Measurements from ENCODE around the gene SYT2. TPM values are rescaled to one million over a fixed set of nuclear protein-coding genes. Genes with fewer than 3 reads are reported as not detected.

SYT2 gene
- total and polyA plus RNA-seq, 10 of the 15 experiments (the other 5 are each of a cell fraction or from before 2014, with no cell fraction given): not detected

DNA sequence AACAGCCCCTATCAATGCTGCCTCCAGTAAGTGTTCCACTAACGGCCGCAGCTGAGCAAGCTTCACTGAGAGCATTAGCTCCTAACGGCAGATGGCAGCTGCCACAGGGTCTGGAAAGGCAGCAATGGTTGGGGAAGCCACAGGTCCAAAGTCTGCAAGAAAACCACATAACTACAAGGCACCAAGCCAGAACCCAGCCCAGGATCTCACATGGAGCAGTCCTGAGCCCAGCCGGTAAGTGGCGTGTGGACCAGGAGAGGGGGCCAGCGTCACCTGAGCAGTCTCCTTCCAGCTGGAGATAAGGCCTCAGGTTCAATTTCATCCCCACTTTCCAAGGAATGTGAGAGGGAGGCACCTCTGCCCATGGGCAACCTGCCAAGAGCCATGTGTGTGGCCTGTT lies 13.2 kb downstream of the SYT2 start:
- Histone ChIP-seq H3K79me2 (ENCODE audit: control insufficient read depth, insufficient read depth, low read length) (no peaks in the 10 kb centered on the region), H3K4me1 (ENCODE audit: control insufficient read depth, insufficient read depth, low read length) (no peaks in the 10 kb centered on the region), H3K9me3 (replicated peaks; ENCODE audit: control insufficient read depth, insufficient read depth, low read length) (no peaks in the 10 kb centered on the region), H3K27ac (ENCODE audit: control insufficient read depth, insufficient read depth) (no peak overlapping the region), H4K20me1 (ENCODE audit: control insufficient read depth, insufficient read depth) (peaks cover 2% of the 10 kb centered on the region; the same call in 1 of the 2 replicates), H3K4me2 (ENCODE audit: control insufficient read depth, insufficient read depth) (no peak overlapping the region), H3K27me3 (replicated peaks in 1 of 2; ENCODE audit: control insufficient read depth in 2 of 2, insufficient read depth in 2 of 2, low read length in 1 of 2) (peaks cover 0 to 5% of the 10 kb centered on the region in 2 experiments; a peak in 3 of 4 replicates), H3K4me3 (no peak overlapping the region), H3K9ac (ENCODE audit: control insufficient read depth, insufficient read depth, low read length) (no peak overlapping the region), H3K36me3 (ENCODE audit: control insufficient read depth in 2 of 2, insufficient read depth in 2 of 2, low read length in 1 of 2) (no peaks in the 10 kb centered on the region), H2AFZ (ENCODE audit: control insufficient read depth, low read depth, low read length) (no peak overlapping the region)
- ChIA-PET RAD21 (ENCODE audit: unreplicated experiment) (no interaction called here), POLR2A (no interaction called here), SMC1A (ENCODE audit: uncharacterized antibody, unreplicated experiment) (interaction anchor here (1.1 kb wide), 1 partner anchor 110 kb away, joined by 3 read pairs; no protein-coding TSS in a partner anchor), CTCF (no interaction called here)
- BruUV-seq (replicated peaks): no TSS peak
- FAIRE-seq: no peak
- intact Hi-C loops (cut with micrococcal nuclease; ENCODE audit: unreplicated experiment) (no loop called here), in situ Hi-C loops (cut with MboI) (no loop called here)
- WGBS (ENCODE audit: insufficient coverage, insufficient replicate concordance, low lambda C conversion rate, missing lambda C conversion rate): 49% methylated on average over 6 of the region's 6 CpGs
- ATAC-seq: no peak
- TF ChIP-seq CREB1 (IDR thresholded peaks at IDR 0.05; ENCODE audit: low read depth): no peak
- no peak for TF ChIP-seq EGR1 (IDR thresholded peaks at IDR 0.05; ENCODE audit: borderline replicate concordance in 1 of 2, low read depth in 2 of 2, low read length in 2 of 2)
- no peak for TF ChIP-seq RELA (IDR thresholded peaks at IDR 0.05; ENCODE audit: borderline replicate concordance, partially characterized antibody)
- TF ChIP-seq, protein P1, sequence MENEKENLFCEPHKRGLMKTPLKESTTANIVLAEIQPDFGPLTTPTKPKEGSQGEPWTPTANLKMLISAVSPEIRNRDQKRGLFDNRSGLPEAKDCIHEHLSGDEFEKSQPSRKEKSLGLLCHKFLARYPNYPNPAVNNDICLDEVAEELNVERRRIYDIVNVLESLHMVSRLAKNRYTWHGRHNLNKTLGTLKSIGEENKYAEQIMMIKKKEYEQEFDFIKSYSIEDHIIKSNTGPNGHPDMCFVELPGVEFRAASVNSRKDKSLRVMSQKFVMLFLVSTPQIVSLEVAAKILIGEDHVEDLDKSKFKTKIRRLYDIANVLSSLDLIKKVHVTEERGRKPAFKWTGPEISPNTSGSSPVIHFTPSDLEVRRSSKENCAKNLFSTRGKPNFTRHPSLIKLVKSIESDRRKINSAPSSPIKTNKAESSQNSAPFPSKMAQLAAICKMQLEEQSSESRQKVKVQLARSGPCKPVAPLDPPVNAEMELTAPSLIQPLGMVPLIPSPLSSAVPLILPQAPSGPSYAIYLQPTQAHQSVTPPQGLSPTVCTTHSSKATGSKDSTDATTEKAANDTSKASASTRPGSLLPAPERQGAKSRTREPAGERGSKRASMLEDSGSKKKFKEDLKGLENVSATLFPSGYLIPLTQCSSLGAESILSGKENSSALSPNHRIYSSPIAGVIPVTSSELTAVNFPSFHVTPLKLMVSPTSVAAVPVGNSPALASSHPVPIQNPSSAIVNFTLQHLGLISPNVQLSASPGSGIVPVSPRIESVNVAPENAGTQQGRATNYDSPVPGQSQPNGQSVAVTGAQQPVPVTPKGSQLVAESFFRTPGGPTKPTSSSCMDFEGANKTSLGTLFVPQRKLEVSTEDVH (IDR thresholded peaks at IDR 0.05; ENCODE audit: low read depth, partially characterized antibody): no peak
- TF ChIP-seq, protein P2, sequence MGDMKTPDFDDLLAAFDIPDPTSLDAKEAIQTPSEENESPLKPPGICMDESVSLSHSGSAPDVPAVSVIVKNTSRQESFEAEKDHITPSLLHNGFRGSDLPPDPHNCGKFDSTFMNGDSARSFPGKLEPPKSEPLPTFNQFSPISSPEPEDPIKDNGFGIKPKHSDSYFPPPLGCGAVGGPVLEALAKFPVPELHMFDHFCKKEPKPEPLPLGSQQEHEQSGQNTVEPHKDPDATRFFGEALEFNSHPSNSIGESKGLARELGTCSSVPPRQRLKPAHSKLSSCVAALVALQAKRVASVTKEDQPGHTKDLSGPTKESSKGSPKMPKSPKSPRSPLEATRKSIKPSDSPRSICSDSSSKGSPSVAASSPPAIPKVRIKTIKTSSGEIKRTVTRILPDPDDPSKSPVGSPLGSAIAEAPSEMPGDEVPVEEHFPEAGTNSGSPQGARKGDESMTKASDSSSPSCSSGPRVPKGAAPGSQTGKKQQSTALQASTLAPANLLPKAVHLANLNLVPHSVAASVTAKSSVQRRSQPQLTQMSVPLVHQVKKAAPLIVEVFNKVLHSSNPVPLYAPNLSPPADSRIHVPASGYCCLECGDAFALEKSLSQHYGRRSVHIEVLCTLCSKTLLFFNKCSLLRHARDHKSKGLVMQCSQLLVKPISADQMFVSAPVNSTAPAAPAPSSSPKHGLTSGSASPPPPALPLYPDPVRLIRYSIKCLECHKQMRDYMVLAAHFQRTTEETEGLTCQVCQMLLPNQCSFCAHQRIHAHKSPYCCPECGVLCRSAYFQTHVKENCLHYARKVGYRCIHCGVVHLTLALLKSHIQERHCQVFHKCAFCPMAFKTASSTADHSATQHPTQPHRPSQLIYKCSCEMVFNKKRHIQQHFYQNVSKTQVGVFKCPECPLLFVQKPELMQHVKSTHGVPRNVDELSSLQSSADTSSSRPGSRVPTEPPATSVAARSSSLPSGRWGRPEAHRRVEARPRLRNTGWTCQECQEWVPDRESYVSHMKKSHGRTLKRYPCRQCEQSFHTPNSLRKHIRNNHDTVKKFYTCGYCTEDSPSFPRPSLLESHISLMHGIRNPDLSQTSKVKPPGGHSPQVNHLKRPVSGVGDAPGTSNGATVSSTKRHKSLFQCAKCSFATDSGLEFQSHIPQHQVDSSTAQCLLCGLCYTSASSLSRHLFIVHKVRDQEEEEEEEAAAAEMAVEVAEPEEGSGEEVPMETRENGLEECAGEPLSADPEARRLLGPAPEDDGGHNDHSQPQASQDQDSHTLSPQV (IDR thresholded peaks at IDR 0.05): no peak
- no peak for TF ChIP-seq TCF7 (IDR thresholded peaks at IDR 0.05; ENCODE audit: borderline replicate concordance)
- no peak for TF ChIP-seq STAT1 (conservative IDR thresholded peaks at IDR 0.05)
- no peak for TF ChIP-seq ZNF217 (IDR thresholded peaks at IDR 0.05)
- no peak for TF ChIP-seq GATAD2B (conservative IDR thresholded peaks at IDR 0.05; ENCODE audit: low read depth)
- TF ChIP-seq RCOR1 (conservative IDR thresholded peaks at IDR 0.05; ENCODE audit: low read depth, low read length): no peak
- TF ChIP-seq CHD2 (IDR thresholded peaks at IDR 0.05; ENCODE audit: borderline replicate concordance, low read depth, low read length): no peak
- no peak for TF ChIP-seq NFYB (IDR thresholded peaks at IDR 0.05; ENCODE audit: insufficient read depth, low read depth, low read length)
- TF ChIP-seq CREM (IDR thresholded peaks at IDR 0.05; ENCODE audit: low read depth): no peak
- TF ChIP-seq TCF3 (IDR thresholded peaks at IDR 0.05; ENCODE audit: borderline replicate concordance, insufficient read depth, low read depth, low read length): no peak
- TF ChIP-seq ATF7 (IDR thresholded peaks at IDR 0.05; ENCODE audit: low read depth): no peak
- TF ChIP-seq DPF2 (IDR thresholded peaks at IDR 0.05): no peak
- no peak for TF ChIP-seq NFXL1 (IDR thresholded peaks at IDR 0.05; ENCODE audit: borderline replicate concordance)
- TF ChIP-seq SMC3 (IDR thresholded peaks at IDR 0.05; ENCODE audit: borderline replicate concordance, low read length): no peak
- DNase-seq (ENCODE audit: low read depth, low spot score): no peak
